ENCODE measurements around the gene SPRED1. TPM values are rescaled to one million over a fixed set of nuclear protein-coding genes. Genes with fewer than 3 reads are reported as not detected.

SPRED1 gene
- total and polyA plus RNA-seq, 2 of the 4 experiments (the other 2 are of a cell fraction), result 6.6 to 17.9 TPM

- no peak overlapping the region; the same call in 1 of the 2 replicates for H3K23ac ChIP-seq (ENCODE audit: low read depth, low read length)
- TF ChIP-seq MXI1 (IDR thresholded peaks at IDR 0.05; ENCODE audit: borderline replicate concordance, low read depth, low read length) (no peak), CEBPB (IDR thresholded peaks at IDR 0.05; ENCODE audit: low read depth, low read length) (peak; percentile 45; the same call in 1 of the 2 replicates)
- dilution Hi-C loops (cut with HindIII; ENCODE audit: low sequenced_read_pairs, unreplicated experiment), result no loop called here
Measured at GRCh38 chr15:38367476-38367875, 114.8 kb downstream of the SPRED1 start.

More at GRCh38 chr15:38367476-38367875, 114.8 kb downstream of the SPRED1 start:
- Histone ChIP-seq H4K91ac (ENCODE audit: insufficient read depth, low read depth, low read length) (peak overlapping the region; percentile 62; the same call in 1 of the 2 replicates), H4K8ac (ENCODE audit: low read depth in 2 of 2, low read length in 2 of 2) (no peak overlapping the region; a peak in 1 of 4 replicates), H3K9me1 (ENCODE audit: insufficient read depth, low read length) (0 out of 2 replicates have a peak, but pooled peaks cover 2% of the 10 kb centered on the region), H2AK9ac (replicated peaks; ENCODE audit: low read depth, low read length, poor library complexity) (no peak overlapping the region), H3K9me3 (ENCODE audit: control insufficient read depth, insufficient read depth, low read length) (no peaks in the 10 kb centered on the region), H2BK5ac (ENCODE audit: low read depth, low read length, poor library complexity, severe bottlenecking) (no peak overlapping the region), H3K27ac (ENCODE audit: insufficient read depth, low read length) (peak overlapping the region; percentile 49; the same call in 1 of the 2 replicates), H3K4me1 (ENCODE audit: control insufficient read depth, insufficient read depth, low read length) (0 out of 2 replicates have a peak, but pooled peaks cover 2% of the 10 kb centered on the region), H3K4me2 (ENCODE audit: low read depth, low read length) (no peak overlapping the region), H3K56ac (ENCODE audit: extremely low read depth, insufficient read depth, low read length) (no peak overlapping the region), H3K4me3 (ENCODE audit: insufficient read depth, low read depth, low read length) (no peak overlapping the region), H4K5ac (ENCODE audit: low read depth, low read length) (no peak overlapping the region), H3K79me1 (ENCODE audit: low read depth in 1 of 2, low read length in 2 of 2) (no peaks in the 10 kb centered on the region), H2AFZ (replicated peaks; ENCODE audit: low read length, poor library complexity) (no peak overlapping the region), H2BK15ac (ENCODE audit: low read depth, low read length) (peak overlapping the region; percentile 54; the same call in 1 of the 3 replicates), H3K4ac (ENCODE audit: low read depth, low read length) (0 out of 2 replicates have a peak overlapping the region, but pooled peaks have one; percentile 20), H2BK120ac (ENCODE audit: low read depth, low read length) (peak overlapping the region; percentile 59), H2BK20ac (ENCODE audit: low read depth, low read length) (peak overlapping the region; percentile 60; the same call in 1 of the 2 replicates), H4K20me1 (ENCODE audit: insufficient read depth, low read length) (no peaks in the 10 kb centered on the region), H3K27me3 (ENCODE audit: control insufficient read depth, insufficient read depth, low read length) (no peaks in the 10 kb centered on the region), H3K9ac (ENCODE audit: low read depth, low read length) (no peak overlapping the region), H3K36me3 (ENCODE audit: control insufficient read depth, insufficient read depth, low read length) (no peaks in the 10 kb centered on the region), H3K14ac (replicated peaks; ENCODE audit: low read depth, low read length) (peak overlapping the region; percentile 48; the same call in 1 of the 2 replicates), H2AK5ac (ENCODE audit: low read depth, low read length) (no peak overlapping the region; the same call in 1 of the 2 replicates), H3K18ac (ENCODE audit: low read depth, low read length) (no peak overlapping the region)
- ATAC-seq (ENCODE audit: low read depth) (peak; percentile 67), DNase-seq (peak; percentile 68)
- CTCF ChIA-PET, result no interaction called here
- intact Hi-C loops (cut with micrococcal nuclease) (no loop called here), in situ Hi-C loops (cut with MboI; ENCODE audit: low sequenced_read_pairs) (no loop called here)
- no TSS peak for BruUV-seq (replicated peaks)
- POLR2A ChIA-PET (ENCODE audit: unreplicated experiment), result no interaction called here
- WGBS, 2 experiments (ENCODE audit: extremely low coverage in 2 of 2, insufficient read length in 1 of 2), result no CpG with 5 or more reads among the region's 2 CpGs
